ENCODE measurements around the gene VTN.

The VTN gene

DNA sequence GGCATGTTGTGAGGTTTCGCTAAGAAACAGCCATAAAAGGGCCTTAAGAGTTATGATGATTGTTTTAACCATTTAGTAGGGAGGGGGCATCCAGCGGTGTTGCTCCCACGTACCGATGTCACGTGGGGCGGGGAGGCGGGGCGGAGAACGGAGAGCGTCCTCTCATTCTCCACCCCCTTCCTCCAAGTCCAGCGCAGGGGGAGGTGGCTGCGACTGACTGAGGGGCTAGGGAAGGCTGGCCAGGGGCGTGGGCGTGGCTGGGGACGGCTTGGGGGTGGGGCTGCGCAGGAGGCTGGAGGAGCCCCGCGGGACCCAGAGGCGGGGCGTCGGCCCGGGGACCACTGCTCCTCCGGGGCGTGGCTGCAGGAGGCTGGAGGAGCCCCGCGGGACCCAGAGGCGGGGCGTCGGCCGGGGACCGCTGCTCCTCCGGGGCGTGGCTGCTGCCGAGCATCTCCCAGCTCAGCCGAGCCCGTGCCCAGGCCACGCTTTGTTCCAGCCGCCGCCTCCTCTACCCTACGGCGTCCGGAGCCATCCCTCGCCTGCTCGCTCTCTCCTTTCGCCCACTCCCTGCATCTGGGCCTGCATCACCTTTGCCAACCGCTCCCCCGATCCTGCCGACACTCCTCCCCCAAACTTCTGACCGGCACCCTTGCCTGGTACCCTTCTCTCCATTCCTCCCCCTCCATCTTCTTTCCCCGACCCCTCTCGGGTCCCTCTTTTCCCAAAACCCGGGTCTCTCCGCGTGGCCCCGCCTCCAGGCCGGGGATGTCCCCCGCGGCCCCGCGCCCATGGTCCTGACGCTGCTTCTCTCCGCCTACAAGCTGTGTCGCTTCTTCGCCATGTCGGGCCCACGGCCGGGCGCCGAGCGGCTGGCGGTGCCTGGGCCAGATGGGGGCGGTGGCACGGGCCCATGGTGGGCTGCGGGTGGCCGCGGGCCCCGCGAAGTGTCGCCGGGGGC is 1.4 kb upstream of the VTN start, which contains the start of gene SARM1:
Gene SARM1 (plus strand): TSS at position 450 of the 958 bp plus-strand sequence. CDS start 339 bp downstream, at position 789.
- DNase-seq: peak; percentile 71 to 95 (median 89)
- intact Hi-C loops (cut with DNase I): no loop called here

DNA sequence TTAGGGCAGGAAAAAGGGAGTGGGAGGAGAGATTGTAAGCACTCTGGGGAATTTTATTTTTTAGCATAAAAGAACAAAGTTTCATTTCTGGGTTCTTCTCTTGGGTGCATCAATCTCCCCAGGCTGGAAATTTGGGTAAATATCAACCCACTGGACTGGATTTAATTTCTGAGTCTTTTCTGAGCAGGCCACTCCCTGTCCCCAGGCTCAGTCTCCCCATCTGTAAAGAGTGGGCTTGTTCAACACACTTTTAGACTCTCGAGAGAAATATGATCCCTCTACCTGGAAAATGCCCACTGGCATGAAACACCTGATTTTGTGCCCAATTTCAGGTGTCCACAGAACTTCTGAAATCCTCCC is 617 bp upstream of the VTN start:
- intact Hi-C loops (cut with DNase I): no loop called here
- no peak for DNase-seq

DNA sequence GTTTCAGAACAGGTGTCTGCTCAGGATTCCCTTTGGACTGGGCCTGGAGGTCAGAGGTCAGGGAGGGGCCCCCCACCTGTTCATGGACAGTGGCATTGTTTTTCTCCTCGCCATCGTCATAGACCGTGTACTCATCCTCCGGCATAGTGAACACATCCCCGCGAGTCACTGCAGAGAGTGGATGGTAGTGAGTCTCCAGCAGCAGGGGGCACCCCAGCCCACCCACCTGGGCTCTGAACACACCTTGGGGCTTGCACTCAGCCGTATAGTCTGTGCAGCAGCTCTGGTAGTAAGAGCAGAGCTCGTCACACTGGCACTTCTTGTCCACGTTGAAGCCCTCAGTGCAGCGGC is 448 bp downstream of the VTN start:
- no peak for DNase-seq
- intact Hi-C loops (cut with DNase I): no loop called here

GRCh38 chr17:28368915-28369683 is 1.0 kb downstream of the VTN start:
- DNase-seq: no peak
- intact Hi-C loops (cut with DNase I): no loop called here

DNA sequence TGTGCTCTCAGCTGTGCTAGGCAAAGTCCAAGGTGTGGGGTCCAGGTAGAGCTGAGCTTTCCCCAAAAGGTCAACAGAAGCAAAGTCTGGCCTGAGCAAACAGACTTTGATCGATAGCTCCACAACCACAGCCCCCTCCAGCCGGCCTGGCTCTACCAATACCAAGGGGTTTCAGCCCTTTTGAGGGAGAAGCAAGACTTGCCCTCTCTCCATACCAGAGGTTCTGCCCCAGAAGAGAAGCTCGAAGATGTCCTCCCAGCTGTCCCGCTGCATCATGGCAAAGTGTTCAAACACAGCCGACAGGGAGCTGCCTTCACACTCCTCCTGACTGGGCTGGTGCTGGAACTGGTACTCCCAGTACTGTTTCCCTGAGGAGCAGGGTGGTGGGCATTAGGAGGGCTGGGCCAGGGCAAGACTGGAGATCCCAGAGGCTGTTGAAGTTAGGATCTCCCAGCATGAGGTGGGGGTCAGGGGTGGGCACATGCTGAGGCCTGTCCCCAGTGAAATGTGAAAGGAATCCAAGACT is 1.7 kb downstream of the VTN start:
- no peak for DNase-seq
- intact Hi-C loops (cut with DNase I): no loop called here

DNA sequence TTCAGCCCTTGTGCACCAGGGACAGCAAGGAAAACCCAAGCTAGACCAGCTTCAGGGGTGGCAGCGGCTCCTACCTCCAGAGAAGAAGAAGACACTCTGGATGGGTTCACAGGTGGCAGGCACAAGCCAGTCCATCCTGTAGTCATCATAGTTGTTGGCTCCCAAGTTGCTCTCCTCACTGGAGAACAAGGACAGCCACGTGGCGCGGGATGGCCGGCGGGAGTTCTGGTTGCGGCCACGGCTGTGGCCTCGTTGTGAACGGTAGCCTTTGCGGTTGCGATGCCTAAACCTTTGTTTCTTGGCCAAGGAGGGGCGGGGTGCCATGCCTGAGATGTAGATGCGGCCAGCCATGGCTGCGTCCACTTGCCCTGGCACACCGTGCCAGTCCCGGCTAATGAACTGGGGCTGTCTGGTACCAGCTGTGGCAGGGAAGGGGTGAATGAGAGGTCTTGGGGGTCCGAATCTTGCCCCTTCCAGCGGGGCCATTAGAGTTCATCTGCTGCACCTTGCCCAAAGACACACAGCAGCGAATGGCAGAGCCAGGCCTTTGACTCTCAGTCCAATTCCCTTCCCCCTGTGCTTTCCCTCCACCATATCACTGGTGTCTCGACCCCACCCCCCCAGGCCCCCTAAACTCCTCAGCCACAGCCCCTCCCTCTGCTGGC is 2.3 kb downstream of the VTN start:
- no peak for DNase-seq
- intact Hi-C loops (cut with DNase I): no loop called here

GRCh38 chr17:28366605-28367004 is 3.5 kb downstream of the VTN start:
- intact Hi-C loops (cut with DNase I): no loop called here
- no peak for DNase-seq

DNA sequence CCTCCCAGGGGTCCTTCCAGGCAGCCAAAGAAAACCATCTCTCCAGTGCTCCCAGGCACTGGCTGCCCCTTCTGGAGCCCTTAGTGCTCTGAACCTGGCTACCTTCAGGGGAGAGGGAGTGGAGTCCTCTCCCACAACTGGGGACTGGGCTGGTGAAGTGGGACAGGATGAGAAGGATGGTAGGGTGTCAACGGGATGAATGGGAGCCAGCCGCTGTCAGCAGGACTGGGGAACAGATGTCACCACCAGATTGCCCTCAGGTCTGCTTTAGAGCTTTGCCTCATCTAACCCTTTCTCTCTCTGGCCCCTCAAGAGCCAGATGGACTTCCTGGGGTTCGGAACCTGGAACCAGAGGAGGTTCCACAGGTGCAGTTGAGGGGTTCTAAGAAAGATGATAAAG is 4.6 kb downstream of the VTN start:
- intact Hi-C loops (cut with DNase I): no loop called here
- no peak for DNase-seq

GRCh38 chr17:28364665-28365363 is 5.3 kb downstream of the VTN start, which contains the start of gene SEBOX:
Gene SEBOX (minus strand): TSS chr17:28365199. CDS start chr17:28365151, 48 bp downstream.
- intact Hi-C loops (cut with DNase I): no loop called here
- no peak for DNase-seq

DNA sequence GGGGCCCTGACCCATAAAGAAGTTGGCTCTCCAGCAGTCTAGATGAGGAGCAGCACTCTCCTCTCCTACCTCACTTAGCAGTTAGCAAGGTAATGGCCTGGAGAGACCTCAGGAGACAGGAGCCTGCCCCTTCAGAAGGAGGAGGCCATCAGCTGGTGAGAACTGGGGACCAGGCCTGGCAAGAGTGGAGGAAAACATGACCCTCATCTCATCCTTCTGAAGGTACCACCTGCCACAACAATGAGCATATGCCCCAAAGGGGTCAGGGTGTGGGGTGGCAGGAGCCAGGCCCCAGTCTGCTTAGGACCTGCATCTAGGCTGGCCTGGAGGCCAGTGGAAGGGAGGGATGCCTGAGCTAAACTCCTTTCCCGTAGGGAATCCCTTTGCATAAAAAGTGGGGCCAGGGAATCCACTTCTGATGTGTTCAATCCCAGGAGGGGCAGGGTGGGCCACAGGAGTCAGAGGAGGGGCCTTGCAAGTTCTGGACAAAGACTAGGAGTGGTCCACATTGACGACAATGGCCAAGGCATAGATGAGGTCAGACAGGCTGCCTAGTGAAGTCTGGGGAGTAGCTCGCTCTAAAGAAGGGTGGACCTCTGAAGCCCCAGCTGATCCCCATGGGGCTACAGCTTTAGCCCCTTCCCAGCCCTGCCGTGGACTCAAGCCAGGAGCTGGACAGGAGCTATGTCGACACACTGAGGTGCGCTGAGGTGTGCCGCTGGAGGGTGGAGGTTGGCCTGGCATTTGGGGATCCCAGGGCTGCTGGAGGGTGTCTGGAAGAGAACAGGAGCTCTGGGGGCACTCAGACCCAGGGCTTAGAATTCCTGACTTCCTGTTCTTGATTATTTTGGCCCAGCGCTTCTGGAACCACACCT is 6.1 kb downstream of the VTN start:
- no peak for DNase-seq
- intact Hi-C loops (cut with DNase I): no loop called here

DNA sequence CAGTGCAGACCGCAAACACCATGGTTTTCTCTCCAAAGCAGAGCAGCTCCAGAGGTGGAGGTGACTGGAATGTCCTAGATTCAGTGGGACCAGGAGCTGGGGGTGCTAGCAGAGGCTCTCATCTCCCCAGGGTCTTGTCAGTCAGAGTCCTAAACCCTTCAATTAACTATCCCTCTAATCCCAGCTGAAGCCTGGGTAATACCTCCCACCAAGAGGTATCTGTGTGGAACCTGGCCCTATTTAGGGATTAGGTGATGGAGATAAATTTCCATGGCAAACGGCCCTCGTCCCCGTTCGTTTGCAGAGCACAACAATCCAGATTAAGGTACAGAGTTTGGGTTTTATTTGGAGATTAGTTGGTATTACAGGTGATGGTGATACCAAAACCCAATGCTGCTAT is 6.9 kb downstream of the VTN start:
- intact Hi-C loops (cut with DNase I): no loop called here
- DNase-seq: no peak

GRCh38 chr17:28357901-28358197 is 12.3 kb downstream of the VTN start:
- DNase-seq: no peak
- intact Hi-C loops (cut with DNase I): loop anchor here (1.0 to 2.0 kb wide), 2 partner anchors 23 to 39 kb away; partner anchors contain the start of genes IFT20, TMEM97 and TNFAIP1

DNA sequence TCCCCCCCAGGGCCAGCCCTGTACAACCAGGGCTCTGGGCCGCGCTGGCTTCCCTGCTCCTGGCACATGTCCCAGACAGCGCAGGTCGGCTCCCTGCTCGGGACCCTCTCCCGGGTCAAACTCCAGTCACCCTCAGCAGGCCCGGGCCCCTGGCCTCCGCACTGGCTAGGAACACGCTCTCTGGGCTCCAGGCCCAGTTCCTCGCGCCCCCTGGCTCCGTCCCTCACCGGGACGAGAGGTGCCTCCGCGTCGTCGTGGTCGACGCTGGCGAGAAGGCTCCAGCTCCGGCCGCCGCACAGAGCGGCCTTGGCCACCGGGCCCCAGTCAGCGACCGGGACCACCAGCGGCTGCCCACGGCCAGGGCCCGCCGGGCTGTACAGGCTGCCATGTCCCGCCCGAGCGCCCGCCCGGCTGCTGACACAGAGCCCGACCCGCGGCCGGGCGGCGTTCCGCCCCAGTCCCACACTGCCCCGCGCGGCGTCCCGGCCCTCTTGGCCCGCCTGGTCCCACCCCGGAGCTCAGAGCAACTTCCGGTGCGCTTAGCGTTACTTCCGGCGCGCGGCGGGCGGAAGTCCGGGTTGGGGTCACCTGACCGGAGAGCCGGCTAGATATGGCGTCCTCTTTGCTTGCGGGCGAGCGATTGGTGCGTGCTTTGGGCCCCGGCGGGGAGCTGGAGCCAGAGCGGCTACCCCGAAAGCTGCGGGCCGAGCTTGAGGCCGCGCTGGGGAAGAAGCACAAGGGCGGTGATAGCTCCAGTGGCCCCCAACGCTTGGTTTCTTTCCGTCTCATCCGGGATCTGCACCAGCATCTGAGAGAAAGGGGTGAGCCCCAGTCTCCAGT is 12.8 kb downstream of the VTN start, which contains the start of gene POLDIP2:
Gene POLDIP2 (minus strand): TSS at position 467 of the 840 bp plus-strand sequence. CDS start 79 bp downstream, at position 388.
- intact Hi-C loops (cut with DNase I): loop anchor here (1.0 to 2.0 kb wide), 2 partner anchors 22 to 38 kb away; partner anchors contain the start of genes IFT20, TMEM97 and TNFAIP1

GRCh38 chr17:28350271-28350670 is 19.8 kb downstream of the VTN start:
- intact Hi-C loops (cut with DNase I): no loop called here
- no peak for DNase-seq

More for the DNA sequence above, 12.8 kb downstream of the VTN start, which contains the start of gene POLDIP2:
- peak; percentile 88 to 99 (median 96) for DNase-seq

GRCh38 chr17:28348979-28349378 is 21.1 kb downstream of the VTN start:
- no peak for DNase-seq
- intact Hi-C loops (cut with DNase I): no loop called here

DNA sequence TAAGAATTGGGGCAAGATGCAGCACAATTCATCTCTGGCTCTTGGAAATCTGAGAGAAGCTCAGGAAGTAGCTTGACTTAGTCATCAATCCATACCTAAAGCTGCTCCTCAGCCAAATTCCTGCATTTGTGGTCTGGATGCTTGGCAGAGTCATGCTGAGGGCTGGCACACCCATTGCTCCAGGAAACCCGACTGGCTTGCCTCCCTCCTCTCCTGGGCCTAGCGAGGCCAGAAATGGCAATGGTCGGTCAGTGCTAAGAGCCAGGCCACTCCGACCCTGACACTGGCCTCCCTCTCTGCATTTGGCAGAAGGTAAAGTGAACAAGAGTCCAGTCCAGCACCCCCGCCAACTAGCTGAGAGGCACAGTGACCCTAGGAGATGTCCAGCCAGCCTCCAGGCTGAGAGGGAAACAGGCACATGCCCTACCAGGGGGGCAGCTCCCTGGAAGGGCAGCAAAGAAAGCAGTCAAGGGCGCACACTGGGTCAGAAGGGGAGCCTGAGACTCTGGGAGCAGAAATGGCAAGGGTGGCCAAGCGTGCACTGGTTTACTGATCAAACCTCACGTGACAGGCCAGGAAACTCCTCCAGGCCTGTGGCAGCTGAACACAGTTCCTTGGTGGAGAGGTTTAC is 22.7 kb downstream of the VTN start:
- DNase-seq: no peak
- intact Hi-C loops (cut with DNase I): no loop called here

Data from head of caudate nucleus (tissue), 42 donors.